CD14-positive monocyte (primary cell): Measurements from ENCODE around the gene OGDHL. TPM values are rescaled to one million over a fixed set of nuclear protein-coding genes. Genes with fewer than 3 reads are reported as not detected.

Experiments used
- DNase-seq, 3 donors: peaks; one replicate each; pipeline ENCODE4 v3.0.0-alpha.2; 2011 to 2022
- H2AFZ ChIP-seq: 2 replicates; pipeline ENCODE4 v1.6.0; 2012; ENCODE audit warnings: mild to moderate bottlenecking, low read depth, low read length, inconsistent platforms; ENCODE audit not compliant: insufficient read depth, poor library complexity, severe bottlenecking
- H3K27ac ChIP-seq, 2 donors: 1 replicate in 1 of 2; 2 replicates in 1 of 2; pipeline ENCODE4 v1.5.1; 2012 to 2013; ENCODE audit warnings: low read length in 2 of 2, control low read depth in 1 of 2, inconsistent platforms in 1 of 2, low read depth in 1 of 2, mild to moderate bottlenecking in 1 of 2
- H3K27me3 ChIP-seq, 2 donors: one replicate each; pipeline versions ENCODE4 v1.6.0 to v1.6.1; 2011 to 2013; ENCODE audit warnings: low read length in 2 of 2; ENCODE audit not compliant: control insufficient read depth in 2 of 2, insufficient read depth in 2 of 2
- H3K36me3 ChIP-seq, 2 donors: replicated peaks in 1 of 2; 1 replicate in 1 of 2; 2 replicates in 1 of 2; pipeline versions ENCODE4 v1.5.1 to v1.6.1; 2012 to 2013; ENCODE audit warnings: low read length in 2 of 2, control low read depth in 1 of 2, inconsistent platforms in 1 of 2, mild to moderate bottlenecking in 1 of 2; ENCODE audit not compliant: insufficient read depth in 2 of 2, control insufficient read depth in 1 of 2
- H3K4me1 ChIP-seq, 2 donors: 1 replicate in 1 of 2; 2 replicates in 1 of 2; pipeline versions ENCODE4 v1.5.1 to v1.6.1; 2012 to 2013; ENCODE audit warnings: low read length in 2 of 2, control low read depth in 1 of 2, inconsistent platforms in 1 of 2, mild to moderate bottlenecking in 1 of 2, moderate library complexity in 1 of 2; ENCODE audit not compliant: insufficient read depth in 2 of 2, control insufficient read depth in 1 of 2
- H3K4me2 ChIP-seq: replicated peaks from 2 replicates; pipeline ENCODE3; 2012; ENCODE audit warnings: low read length, moderate library complexity, mild to moderate bottlenecking; ENCODE audit not compliant: poor library complexity, severe bottlenecking; ENCODE audit errors: extremely low read depth
- H3K4me3 ChIP-seq, 3 experiments: fragments of 200-600 bp in 1 of 3; sonication (generic) in 1 of 3; replicated peaks in 1 of 3; 1 replicate in 2 of 3; 2 replicates in 1 of 3; pipeline ENCODE4 v1.5.1; 2011 to 2013; ENCODE audit warnings: low read length in 3 of 3, mild to moderate bottlenecking in 3 of 3, control low read depth in 2 of 3, low read depth in 2 of 3, inconsistent platforms in 1 of 3, moderate library complexity in 1 of 3
- H3K79me2 ChIP-seq: 2 replicates; pipeline ENCODE4 v1.6.0; 2012; ENCODE audit warnings: mild to moderate bottlenecking, control low read depth, inconsistent platforms, low read length, moderate library complexity; ENCODE audit not compliant: insufficient read depth
- H3K9ac ChIP-seq: 2 replicates; pipeline ENCODE4 v1.6.0; 2017; ENCODE audit warnings: low read length, mild to moderate bottlenecking; ENCODE audit not compliant: insufficient read depth, poor library complexity, severe bottlenecking
- H3K9me3 ChIP-seq, 2 donors: replicated peaks in 1 of 2; 1 replicate in 1 of 2; 2 replicates in 1 of 2; pipeline versions ENCODE4 v1.5.1 to v1.6.1; 2012 to 2013; ENCODE audit warnings: low read length in 2 of 2, control low read depth in 1 of 2; ENCODE audit not compliant: control insufficient read depth in 1 of 2, insufficient read depth in 1 of 2
- H4K20me1 ChIP-seq: 2 replicates; pipeline ENCODE4 v1.6.0; 2012; ENCODE audit warnings: mild to moderate bottlenecking, low read length, control low read depth, moderate library complexity; ENCODE audit not compliant: insufficient read depth
- H3K27ac Mint-ChIP-seq, 7 donors: one replicate each; pipeline ENCODE4 v1.8.0; 2020; ENCODE audit warnings: mild to moderate bottlenecking in 7 of 7, mixed read lengths in 7 of 7, moderate library complexity in 6 of 7, inconsistent platforms in 2 of 7
- H3K27me3 Mint-ChIP-seq, 3 donors: one replicate each; pipeline ENCODE4 v1.8.0; 2021 to 2022; ENCODE audit warnings: low read depth in 3 of 3, mild to moderate bottlenecking in 3 of 3, mixed read lengths in 3 of 3, moderate library complexity in 3 of 3, inconsistent platforms in 1 of 3
- H3K36me3 Mint-ChIP-seq, 2 donors: one replicate each; pipeline ENCODE4 v1.8.0; 2020; ENCODE audit warnings: mixed read lengths in 2 of 2, inconsistent platforms in 1 of 2, mild to moderate bottlenecking in 1 of 2
- H3K4me1 Mint-ChIP-seq: one replicate; pipeline ENCODE4 v1.8.0; 2020; ENCODE audit warnings: mild to moderate bottlenecking, mixed read lengths
- H3K4me3 Mint-ChIP-seq, 2 donors: one replicate each; pipeline ENCODE4 v1.8.0; 2020; ENCODE audit warnings: mild to moderate bottlenecking in 2 of 2, mixed read lengths in 2 of 2, moderate library complexity in 1 of 2
- H3K9me3 Mint-ChIP-seq, 7 donors: one replicate each; pipeline ENCODE4 v1.8.0; 2020 to 2022; ENCODE audit warnings: mixed read lengths in 7 of 7, mild to moderate bottlenecking in 6 of 7, moderate library complexity in 6 of 7, inconsistent platforms in 2 of 7
- CTCF ChIP-seq: fragments of 200-600 bp; IDR thresholded peaks from one replicate; pipeline ENCODE4 v1.8.0; 2022; ENCODE audit warnings: antibody characterized with exemption, mild to moderate bottlenecking
- WGBS: methylation state at CpG from one replicate; pipeline ENCODE4 v1.1.5; 2013; ENCODE audit warnings: missing lambda C conversion rate; ENCODE audit not compliant: insufficient coverage; 5-methylcytosine and 5-hydroxymethylcytosine counted together
- intact Hi-C, 2 donors: fragments of 100-400 bp; cut with micrococcal nuclease; formaldehyde crosslinking; loops; one replicate each; pipeline versions ENCODE4 v1.15.0 to v1.15.1; 2023
- polyA plus RNA-seq, 3 donors: library from polyadenylated mRNA; depleted of rRNA in 1 of 3; unstranded in 2 of 3; stranded (reverse) in 1 of 3; fragments of 300-500 nt in 2 of 3; fragments of >200 nt in 1 of 3; fragmentation: Illumina TruSeq in 2 of 3; gene quantifications; 1 replicate in 2 of 3; 2 replicates in 1 of 3; pipeline ENCODE4 v1.2.3, GENCODE V29; 2012 to 2021

Gene OGDHL
- polyA plus RNA-seq, 3 donors = not detected

GRCh38 chr10:49737474-49738201 lies 24.5 kb downstream of the OGDHL start:
- H3K27ac ChIP-seq = no peak overlapping the region
- Mint-ChIP-seq H3K27me3 (peaks cover 0 to 4% (median 2%) of the 10 kb centered on the region in 3 donors), H3K4me3 (no peak overlapping the region), H3K4me1 (peaks cover 6% of the 10 kb centered on the region), H3K36me3 (no peaks in the 10 kb centered on the region), H3K27ac (peak overlapping the region in 1 of 7 donors; percentile 28), H3K9me3 (peaks cover 0 to 6% (median 0%) of the 10 kb centered on the region in 7 donors)
- H3K27me3 ChIP-seq = no peaks in the 10 kb centered on the region
- H3K9me3 ChIP-seq = no peaks in the 10 kb centered on the region
- no peak for DNase-seq
- H3K4me3 ChIP-seq = no peak overlapping the region
- TF ChIP-seq CTCF = no peak
- intact Hi-C loops = no loop called here
- H3K36me3 ChIP-seq = no peaks in the 10 kb centered on the region
- peaks cover 0 to 3% of the 10 kb centered on the region in 2 donors for H3K4me1 ChIP-seq
- no peak overlapping the region for H3K4me2 ChIP-seq
- H4K20me1 ChIP-seq = no peaks in the 10 kb centered on the region
- H3K9ac ChIP-seq = no peak overlapping the region
- WGBS = 94% methylated on average over 17 of the region's 19 CpGs
- no peaks in the 10 kb centered on the region for H3K79me2 ChIP-seq
- no peak overlapping the region for H2AFZ ChIP-seq

- peaks cover 0 to 3% of the 10 kb centered on the region in 2 donors for H3K4me1 ChIP-seq
- H3K4me3 ChIP-seq = no peak overlapping the region
- intact Hi-C loops = no loop called here
Observed at GRCh38 chr10:49736564-49737113, 25.5 kb downstream of the OGDHL start.

More at GRCh38 chr10:49736564-49737113, 25.5 kb downstream of the OGDHL start:
- no peaks in the 10 kb centered on the region for H3K79me2 ChIP-seq
- 84% methylated on average over 2 of the region's 5 CpGs for WGBS
- no peak overlapping the region for H3K27ac ChIP-seq
- DNase-seq = no peak
- no peaks in the 10 kb centered on the region for H3K27me3 ChIP-seq
- no peaks in the 10 kb centered on the region for H3K36me3 Mint-ChIP-seq
- H3K4me3 Mint-ChIP-seq = no peak overlapping the region
- no peak overlapping the region for H2AFZ ChIP-seq
- peaks cover 10% of the 10 kb centered on the region for H3K4me1 Mint-ChIP-seq
- H3K9ac ChIP-seq = no peak overlapping the region
- no peaks in the 10 kb centered on the region for H4K20me1 ChIP-seq
- no peaks in the 10 kb centered on the region for H3K36me3 ChIP-seq
- TF ChIP-seq CTCF = no peak
- peaks cover 0 to 4% (median 2%) of the 10 kb centered on the region in 3 donors for H3K27me3 Mint-ChIP-seq
- H3K4me2 ChIP-seq = no peak overlapping the region
- peak overlapping the region in 2 of 7 donors; percentile 36 to 50 for H3K27ac Mint-ChIP-seq
- H3K9me3 Mint-ChIP-seq = peaks cover 0 to 6% (median 0%) of the 10 kb centered on the region in 7 donors
- H3K9me3 ChIP-seq = no peaks in the 10 kb centered on the region
